Measurements from ENCODE around the gene SHKBP1.

DNA sequence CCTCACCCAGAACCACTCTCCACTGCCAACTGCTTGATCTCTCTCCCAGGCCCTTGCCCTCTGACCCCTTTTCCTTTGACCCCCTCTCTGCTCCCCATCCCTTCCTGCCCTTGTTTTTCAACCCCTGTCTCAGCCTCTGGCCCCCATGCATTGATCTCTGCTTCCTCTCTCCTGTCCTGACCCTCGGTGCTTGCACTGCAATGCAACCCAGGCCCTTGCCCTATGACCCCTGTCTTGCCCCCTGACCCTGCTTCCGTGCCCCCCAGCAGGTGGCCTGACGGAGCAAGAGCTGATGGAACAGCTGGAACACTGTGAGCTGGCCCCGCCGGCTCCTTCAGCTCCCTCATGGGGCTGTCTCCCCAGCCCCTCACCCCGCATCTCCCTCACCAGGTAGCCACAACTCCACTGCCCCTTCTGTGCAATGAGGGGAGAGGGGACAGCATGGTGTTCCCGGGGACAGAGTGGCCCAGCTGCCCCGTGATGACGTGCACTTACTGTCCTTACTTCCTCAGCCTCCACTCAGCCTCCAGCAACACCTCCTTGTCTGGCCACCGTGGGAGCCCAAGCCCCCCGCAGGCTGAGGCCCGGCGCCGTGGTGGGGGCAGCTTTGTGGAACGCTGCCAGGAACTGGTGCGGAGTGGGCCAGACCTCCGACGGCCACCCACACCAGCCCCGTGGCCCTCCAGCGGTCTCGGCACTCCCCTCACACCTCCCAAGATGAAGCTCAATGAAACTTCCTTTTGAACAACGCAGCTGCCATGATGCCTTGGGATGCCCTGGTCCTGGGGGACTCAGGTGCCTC lies 14.0 kb downstream of the SHKBP1 start:
- no peak for TF ChIP-seq EZH2 (IDR thresholded peaks at IDR 0.05; ENCODE audit: borderline replicate concordance, insufficient read depth, low read depth, low read length, poor library complexity, severe bottlenecking)
- TF ChIP-seq, protein P1, sequence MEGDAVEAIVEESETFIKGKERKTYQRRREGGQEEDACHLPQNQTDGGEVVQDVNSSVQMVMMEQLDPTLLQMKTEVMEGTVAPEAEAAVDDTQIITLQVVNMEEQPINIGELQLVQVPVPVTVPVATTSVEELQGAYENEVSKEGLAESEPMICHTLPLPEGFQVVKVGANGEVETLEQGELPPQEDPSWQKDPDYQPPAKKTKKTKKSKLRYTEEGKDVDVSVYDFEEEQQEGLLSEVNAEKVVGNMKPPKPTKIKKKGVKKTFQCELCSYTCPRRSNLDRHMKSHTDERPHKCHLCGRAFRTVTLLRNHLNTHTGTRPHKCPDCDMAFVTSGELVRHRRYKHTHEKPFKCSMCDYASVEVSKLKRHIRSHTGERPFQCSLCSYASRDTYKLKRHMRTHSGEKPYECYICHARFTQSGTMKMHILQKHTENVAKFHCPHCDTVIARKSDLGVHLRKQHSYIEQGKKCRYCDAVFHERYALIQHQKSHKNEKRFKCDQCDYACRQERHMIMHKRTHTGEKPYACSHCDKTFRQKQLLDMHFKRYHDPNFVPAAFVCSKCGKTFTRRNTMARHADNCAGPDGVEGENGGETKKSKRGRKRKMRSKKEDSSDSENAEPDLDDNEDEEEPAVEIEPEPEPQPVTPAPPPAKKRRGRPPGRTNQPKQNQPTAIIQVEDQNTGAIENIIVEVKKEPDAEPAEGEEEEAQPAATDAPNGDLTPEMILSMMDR (IDR thresholded peaks at IDR 0.05), result no peak
